Retinal pigment epithelial cell (primary cell): ENCODE data around the gene CREBBP.

Source experiments
- DNase-seq: peaks from one replicate; pipeline ENCODE4 v3.0.0-alpha.2; 2010; ENCODE audit warnings: low read depth
- H3K4me3 ChIP-seq: 2 replicates; pipeline ENCODE4 v1.5.1; 2011; ENCODE audit warnings: mild to moderate bottlenecking, low read length, control low read depth, moderate library complexity
- TF ChIP-seq, protein P1 (sequence below): conservative IDR thresholded peaks from 2 replicates; pipeline ENCODE4 v1.5.1; 2011; ENCODE audit warnings: low read depth, low read length, control low read depth, inconsistent platforms

Gene CREBBP

DNA sequence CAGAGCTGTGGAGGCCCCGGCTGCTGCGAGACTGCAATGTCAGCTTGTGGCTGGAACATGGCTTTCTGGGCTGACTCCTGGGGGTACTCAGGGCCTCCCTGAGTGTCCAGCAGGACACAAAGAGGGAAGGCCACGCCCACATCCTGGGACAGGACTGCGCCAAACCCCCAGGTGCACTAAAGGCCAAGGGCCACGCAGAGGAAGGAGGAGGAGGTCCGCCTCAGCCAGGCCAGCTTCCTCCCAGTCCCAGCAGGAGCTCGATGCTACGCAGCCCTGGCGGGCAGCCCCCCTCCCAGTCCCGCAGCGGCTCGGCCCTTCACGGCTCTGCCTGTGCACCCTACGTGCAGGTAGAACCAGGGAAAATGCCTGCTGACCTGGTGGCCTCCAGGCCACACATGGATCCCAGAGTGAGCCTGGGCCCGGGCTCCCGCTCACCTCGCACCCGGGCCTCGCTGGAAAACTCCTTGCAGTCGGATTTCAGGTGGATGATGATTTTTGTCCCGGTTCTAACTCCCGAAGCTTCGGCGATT, 204.8 kb downstream of the CREBBP start:
- DNase-seq, result no peak
- H3K4me3 ChIP-seq, result no peak overlapping the region

More for the DNA sequence above, 204.8 kb downstream of the CREBBP start:
- TF ChIP-seq, protein P1, sequence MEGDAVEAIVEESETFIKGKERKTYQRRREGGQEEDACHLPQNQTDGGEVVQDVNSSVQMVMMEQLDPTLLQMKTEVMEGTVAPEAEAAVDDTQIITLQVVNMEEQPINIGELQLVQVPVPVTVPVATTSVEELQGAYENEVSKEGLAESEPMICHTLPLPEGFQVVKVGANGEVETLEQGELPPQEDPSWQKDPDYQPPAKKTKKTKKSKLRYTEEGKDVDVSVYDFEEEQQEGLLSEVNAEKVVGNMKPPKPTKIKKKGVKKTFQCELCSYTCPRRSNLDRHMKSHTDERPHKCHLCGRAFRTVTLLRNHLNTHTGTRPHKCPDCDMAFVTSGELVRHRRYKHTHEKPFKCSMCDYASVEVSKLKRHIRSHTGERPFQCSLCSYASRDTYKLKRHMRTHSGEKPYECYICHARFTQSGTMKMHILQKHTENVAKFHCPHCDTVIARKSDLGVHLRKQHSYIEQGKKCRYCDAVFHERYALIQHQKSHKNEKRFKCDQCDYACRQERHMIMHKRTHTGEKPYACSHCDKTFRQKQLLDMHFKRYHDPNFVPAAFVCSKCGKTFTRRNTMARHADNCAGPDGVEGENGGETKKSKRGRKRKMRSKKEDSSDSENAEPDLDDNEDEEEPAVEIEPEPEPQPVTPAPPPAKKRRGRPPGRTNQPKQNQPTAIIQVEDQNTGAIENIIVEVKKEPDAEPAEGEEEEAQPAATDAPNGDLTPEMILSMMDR, result no peak
